ENCODE results near the gene CYP2D6. TPM values are rescaled to one million over a fixed set of nuclear protein-coding genes. Genes with fewer than 3 reads are reported as not detected.
"Not testable (repeated sequence)": the region's sequence is repeated elsewhere in the genome, so short reads cannot be mapped to it uniquely, and the experiment has no call there.

CYP2D6 gene
- total RNA-seq, 1 donor from 2014 or later = 0.91 TPM

- DNase-seq (ENCODE audit: low read depth) (no peak), FAIRE-seq (no peak)
- Mint-ChIP-seq H3K4me1 (ENCODE audit: low read depth, unreplicated experiment) (no peaks in the 10 kb centered on the region), H3K27ac (ENCODE audit: unreplicated experiment) (no peak overlapping the region), H3K9me3 (ENCODE audit: unreplicated experiment) (peaks cover 36% of the 10 kb centered on the region), H3K4me3 (ENCODE audit: unreplicated experiment) (no peak overlapping the region), H3K36me3 (ENCODE audit: low read depth, unreplicated experiment) (peaks cover 10% of the 10 kb centered on the region), H3K27me3 (ENCODE audit: low read depth, unreplicated experiment) (peaks cover 18% of the 10 kb centered on the region)
- H3K9me3 ChIP-seq (ENCODE audit: insufficient read depth, low read depth, low read length) = peaks cover 7% of the 10 kb centered on the region
- no peak overlapping the region for H3K4me2 ChIP-seq (ENCODE audit: low read length)
- H3K79me2 ChIP-seq (ENCODE audit: insufficient read depth, low read length) = no peaks in the 10 kb centered on the region
- no peaks in the 10 kb centered on the region for H3K36me3 ChIP-seq (ENCODE audit: insufficient read depth, low read length)
- H2AFZ ChIP-seq (ENCODE audit: low read depth, low read length) = no peak overlapping the region
- no peak for TF ChIP-seq CTCF (IDR thresholded peaks at IDR 0.05; ENCODE audit: insufficient read depth, low read depth, low read length)
- no peak for TF ChIP-seq EZH2 (IDR thresholded peaks at IDR 0.05; ENCODE audit: insufficient read depth, low read length)
- H4K20me1 ChIP-seq (ENCODE audit: insufficient read depth, low read length) = no peaks in the 10 kb centered on the region
- no peaks in the 10 kb centered on the region for H3K27me3 ChIP-seq (ENCODE audit: insufficient read depth, low read length)
- H3K9ac ChIP-seq (ENCODE audit: low read length) = no peak overlapping the region
- H3K4me3 ChIP-seq (ENCODE audit: insufficient read depth, low read depth, low read length) = no peak overlapping the region
- H3K4me1 ChIP-seq (ENCODE audit: insufficient read depth, low read length) = no peaks in the 10 kb centered on the region
- H3K27ac ChIP-seq (ENCODE audit: low read depth, low read length) = no peak overlapping the region
These were observed 18.8 kb downstream of the CYP2D6 start for GRCh38 chr22:42111798-42112197.

- Histone ChIP-seq H3K79me2 (ENCODE audit: insufficient read depth, low read length) (no peaks in the 10 kb centered on the region), H3K36me3 (ENCODE audit: insufficient read depth, low read length) (no peaks in the 10 kb centered on the region), H3K4me2 (ENCODE audit: low read length) (no peak overlapping the region), H2AFZ (ENCODE audit: low read depth, low read length) (no peak overlapping the region), H3K4me1 (ENCODE audit: insufficient read depth, low read length) (no peaks in the 10 kb centered on the region), H3K4me3 (ENCODE audit: insufficient read depth, low read depth, low read length) (no peak overlapping the region), H3K27me3 (ENCODE audit: insufficient read depth, low read length) (no peaks in the 10 kb centered on the region), H3K27ac (ENCODE audit: low read depth, low read length) (no peak overlapping the region), H3K9ac (ENCODE audit: low read length) (no peak overlapping the region), H3K9me3 (ENCODE audit: insufficient read depth, low read depth, low read length) (peaks cover 6% of the 10 kb centered on the region), H4K20me1 (ENCODE audit: insufficient read depth, low read length) (no peaks in the 10 kb centered on the region)
- Mint-ChIP-seq H3K9me3 (ENCODE audit: unreplicated experiment) (peaks cover 26% of the 10 kb centered on the region), H3K27me3 (ENCODE audit: low read depth, unreplicated experiment) (peaks cover 23% of the 10 kb centered on the region), H3K27ac (ENCODE audit: unreplicated experiment) (no peak overlapping the region), H3K4me3 (ENCODE audit: unreplicated experiment) (no peak overlapping the region), H3K4me1 (ENCODE audit: low read depth, unreplicated experiment) (no peaks in the 10 kb centered on the region), H3K36me3 (ENCODE audit: low read depth, unreplicated experiment) (peaks cover 12% of the 10 kb centered on the region)
- DNase-seq (ENCODE audit: low read depth) = no peak
- TF ChIP-seq EZH2 (IDR thresholded peaks at IDR 0.05; ENCODE audit: insufficient read depth, low read length) = no peak
- TF ChIP-seq CTCF (IDR thresholded peaks at IDR 0.05; ENCODE audit: insufficient read depth, low read depth, low read length) = no peak
- FAIRE-seq = no peak
These were observed 21.8 kb downstream of the CYP2D6 start for GRCh38 chr22:42108848-42109247.

GRCh38 chr22:42104332-42104860 is 26.2 kb downstream of the CYP2D6 start:
- not testable (repeated sequence) for H3K36me3 ChIP-seq (ENCODE audit: insufficient read depth, low read length); H3K27ac ChIP-seq (ENCODE audit: low read depth, low read length); H3K4me1 ChIP-seq (ENCODE audit: insufficient read depth, low read length); H3K4me3 ChIP-seq (ENCODE audit: insufficient read depth, low read depth, low read length); DNase-seq (ENCODE audit: low read depth); H3K9ac ChIP-seq (ENCODE audit: low read length); FAIRE-seq; H3K79me2 ChIP-seq (ENCODE audit: insufficient read depth, low read length); H4K20me1 ChIP-seq (ENCODE audit: insufficient read depth, low read length); H3K27me3 ChIP-seq (ENCODE audit: insufficient read depth, low read length); H2AFZ ChIP-seq (ENCODE audit: low read depth, low read length); H3K9me3 ChIP-seq (ENCODE audit: insufficient read depth, low read depth, low read length); H3K4me1 Mint-ChIP-seq (ENCODE audit: low read depth, unreplicated experiment); H3K4me3 Mint-ChIP-seq (ENCODE audit: unreplicated experiment); H3K4me2 ChIP-seq (ENCODE audit: low read length); H3K27ac Mint-ChIP-seq (ENCODE audit: unreplicated experiment)
- H3K27me3 Mint-ChIP-seq (ENCODE audit: low read depth, unreplicated experiment) = peaks cover 10% of the 10 kb centered on the region
- peaks cover 34% of the 10 kb centered on the region for H3K9me3 Mint-ChIP-seq (ENCODE audit: unreplicated experiment)
- peaks cover 20% of the 10 kb centered on the region for H3K36me3 Mint-ChIP-seq (ENCODE audit: low read depth, unreplicated experiment)

All from astrocyte (in vitro differentiated cells and primary cell).